ENCODE measurements around the gene CACNA2D1. TPM values are rescaled to one million over a fixed set of nuclear protein-coding genes. Genes with fewer than 3 reads are reported as not detected.
A peak's percentile ranks its signal among the peaks of the same experiment; 100 is the strongest.

The CACNA2D1 gene
- 100 to 1,000 TPM in 1 of 4 donors, 10 to 100 TPM in 3; 34.4 to 128 (median 67.9) TPM for total RNA-seq

DNA sequence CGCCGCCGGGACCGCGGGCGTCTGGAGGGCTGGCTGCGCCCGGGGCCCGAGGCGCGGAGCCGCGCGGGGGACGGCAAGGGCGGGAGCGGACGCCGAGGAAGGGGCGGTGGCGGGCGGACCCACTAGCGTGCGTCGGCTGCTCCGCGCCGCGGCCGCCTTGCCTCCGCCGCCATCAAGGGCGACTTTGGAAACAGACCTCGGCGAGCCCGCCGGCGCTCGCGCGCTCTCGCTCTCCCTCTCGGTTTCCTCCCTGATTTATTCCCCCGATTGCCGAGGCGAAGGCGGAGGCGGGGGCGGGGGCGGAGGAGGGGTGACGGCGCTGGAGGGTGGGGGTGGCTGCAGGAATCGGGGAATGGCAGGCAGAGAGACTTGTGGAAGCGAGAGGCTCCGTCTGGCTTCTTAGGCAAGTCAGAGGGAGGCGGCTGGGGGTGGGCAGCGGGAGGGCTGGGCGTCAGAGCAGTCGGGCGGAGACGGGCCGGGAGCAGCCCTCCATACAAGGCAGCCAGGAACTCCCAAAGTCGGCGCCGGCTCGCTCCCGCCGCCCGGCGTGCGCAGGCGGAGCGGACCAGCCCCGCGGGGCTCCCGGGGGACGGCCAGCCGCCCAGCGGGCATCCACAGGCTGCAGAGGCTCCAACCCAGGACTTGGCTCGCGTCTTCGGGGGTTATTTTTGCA, at the start of gene CACNA2D1:
TSS of gene CACNA2D1 (minus strand) at position 231 of the 673 bp plus-strand sequence.
- H3K4me3 ChIP-seq (replicated peaks in 1 of 3) = peak within 1 kb of the TSS; percentile 77 to 91 (median 86)
- H3K9me3 ChIP-seq = no peaks in the 10 kb centered on the region
- peak; percentile 89 to 91 for DNase-seq
- intact Hi-C loops (cut with DNase I) = no loop called here
- H3K36me3 ChIP-seq = no peaks in the 10 kb centered on the region
- peaks cover 4 to 7% of the 10 kb centered on the region in 2 donors for H3K4me1 ChIP-seq
- WGBS, 2 donors = 0 to 3% methylated on average over 11 to 26 of the region's 82 CpGs
- TF ChIP-seq, protein P1, sequence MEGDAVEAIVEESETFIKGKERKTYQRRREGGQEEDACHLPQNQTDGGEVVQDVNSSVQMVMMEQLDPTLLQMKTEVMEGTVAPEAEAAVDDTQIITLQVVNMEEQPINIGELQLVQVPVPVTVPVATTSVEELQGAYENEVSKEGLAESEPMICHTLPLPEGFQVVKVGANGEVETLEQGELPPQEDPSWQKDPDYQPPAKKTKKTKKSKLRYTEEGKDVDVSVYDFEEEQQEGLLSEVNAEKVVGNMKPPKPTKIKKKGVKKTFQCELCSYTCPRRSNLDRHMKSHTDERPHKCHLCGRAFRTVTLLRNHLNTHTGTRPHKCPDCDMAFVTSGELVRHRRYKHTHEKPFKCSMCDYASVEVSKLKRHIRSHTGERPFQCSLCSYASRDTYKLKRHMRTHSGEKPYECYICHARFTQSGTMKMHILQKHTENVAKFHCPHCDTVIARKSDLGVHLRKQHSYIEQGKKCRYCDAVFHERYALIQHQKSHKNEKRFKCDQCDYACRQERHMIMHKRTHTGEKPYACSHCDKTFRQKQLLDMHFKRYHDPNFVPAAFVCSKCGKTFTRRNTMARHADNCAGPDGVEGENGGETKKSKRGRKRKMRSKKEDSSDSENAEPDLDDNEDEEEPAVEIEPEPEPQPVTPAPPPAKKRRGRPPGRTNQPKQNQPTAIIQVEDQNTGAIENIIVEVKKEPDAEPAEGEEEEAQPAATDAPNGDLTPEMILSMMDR (IDR thresholded peaks at IDR 0.05) = peak in 2 of 6 experiments; percentile 28 to 30
- TF ChIP-seq POLR2A (IDR thresholded peaks at IDR 0.05) = peak in 1 of 2 donors; percentile 70
- peak within 1 kb of the TSS; percentile 85 to 96 (median 93) for H3K27ac ChIP-seq
- no peaks in the 10 kb centered on the region for H3K27me3 ChIP-seq

- TF ChIP-seq POLR2A (IDR thresholded peaks at IDR 0.05) = no peak
- TF ChIP-seq, protein P1 (IDR thresholded peaks at IDR 0.05) = peak; percentile 36 to 79 (median 67)
- Histone ChIP-seq H3K9me3 (no peaks in the 10 kb centered on the region), H3K4me3 (replicated peaks in 1 of 3) (no peak overlapping the region), H3K27me3 (no peaks in the 10 kb centered on the region), H3K27ac (no peak overlapping the region), H3K36me3 (no peaks in the 10 kb centered on the region), H3K4me1 (no peaks in the 10 kb centered on the region)
- intact Hi-C loops (cut with DNase I) = no loop called here
- 93 to 94% methylated on average over 3 of the region's 3 CpGs for WGBS, 2 donors
- no peak for DNase-seq
These were observed 38.0 kb upstream of the CACNA2D1 start for GRCh38 chr7:82481499-82482097.

DNA sequence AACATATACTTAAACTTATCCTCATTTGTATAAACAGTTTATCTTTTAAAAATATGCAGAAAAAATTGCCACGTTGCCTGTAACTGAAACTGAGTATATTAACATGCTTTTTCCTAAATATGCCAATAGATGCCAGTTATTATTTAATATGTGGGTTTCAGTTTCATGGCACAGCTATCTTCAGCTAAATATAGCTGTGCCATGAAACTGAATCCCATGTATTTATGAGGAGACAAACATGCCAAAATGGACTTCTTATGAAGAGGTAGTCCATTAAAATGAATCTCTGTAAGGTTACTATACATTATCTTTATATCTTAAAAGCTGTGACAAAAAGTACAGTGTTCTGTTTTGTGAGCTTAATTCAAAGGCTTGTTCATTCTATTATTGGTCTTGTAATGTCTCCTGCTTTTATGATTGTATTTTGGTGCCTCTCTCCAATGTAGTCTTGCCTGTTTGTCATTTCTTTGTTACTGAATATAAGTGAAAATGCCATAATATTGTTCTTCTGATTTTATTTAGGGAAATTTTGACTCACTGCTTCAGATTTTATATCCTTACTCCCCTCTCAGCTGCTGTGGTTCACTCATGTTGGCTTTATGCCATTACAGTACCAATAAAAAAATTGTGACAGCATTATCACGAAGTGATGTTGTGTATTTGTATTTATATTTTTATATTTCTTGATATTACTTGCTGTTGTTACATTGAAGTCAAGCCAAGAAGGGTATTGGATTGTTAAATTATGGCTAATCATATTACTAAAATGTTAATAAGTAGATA, 34.3 kb upstream of the CACNA2D1 start:
- DNase-seq = no peak
- WGBS, 2 donors = 68 to 77% methylated on average over 2 of the region's 2 CpGs
- intact Hi-C loops (cut with DNase I) = loop anchor here (10.0 kb wide), 1 partner anchor 243 kb away; no protein-coding TSS in a partner anchor
- TF ChIP-seq, protein P1 (IDR thresholded peaks at IDR 0.05) = no peak
- no peak for TF ChIP-seq POLR2A (IDR thresholded peaks at IDR 0.05)
- Histone ChIP-seq H3K27me3 (no peaks in the 10 kb centered on the region), H3K9me3 (no peaks in the 10 kb centered on the region), H3K27ac (no peak overlapping the region), H3K4me1 (no peaks in the 10 kb centered on the region), H3K36me3 (no peaks in the 10 kb centered on the region), H3K4me3 (replicated peaks in 1 of 3) (no peak overlapping the region)

- Histone ChIP-seq H3K27ac (no peak overlapping the region), H3K36me3 (no peaks in the 10 kb centered on the region), H3K27me3 (no peaks in the 10 kb centered on the region), H3K4me3 (replicated peaks in 1 of 3) (no peak overlapping the region), H3K4me1 (no peaks in the 10 kb centered on the region), H3K9me3 (no peaks in the 10 kb centered on the region)
- no peak for TF ChIP-seq POLR2A (IDR thresholded peaks at IDR 0.05)
- TF ChIP-seq, protein P1 (IDR thresholded peaks at IDR 0.05) = no peak
- no peak for DNase-seq
- 95 to 97% methylated on average over 9 of the region's 9 CpGs for WGBS, 2 donors
- intact Hi-C loops (cut with DNase I) = loop anchor here (10.0 kb wide), 1 partner anchor 238 kb away; no protein-coding TSS in a partner anchor
These were observed 29.4 kb upstream of the CACNA2D1 start for GRCh38 chr7:82472966-82473365.
